GM12891 (cell line): ENCODE results near the gene MRPL27.
"Not testable (repeated sequence)": the region's sequence is repeated elsewhere in the genome, so short reads cannot be mapped to it uniquely, and the experiment has no call there.

ENCODE experiments used
- POLR2A ChIP-seq: IDR thresholded peaks from 2 replicates; pipeline ENCODE4 v1.6.1; 2011; ENCODE audit warnings: low read depth, low read length, control low read depth
- POLR2AphosphoS5 ChIP-seq: IDR thresholded peaks from 2 replicates; pipeline ENCODE4 v1.6.1; 2011; ENCODE audit warnings: low read depth, low read length, control low read depth
- SPI1 ChIP-seq: IDR thresholded peaks from 2 replicates; pipeline ENCODE4 v1.6.1; 2011; ENCODE audit warnings: low read depth, low read length, control low read depth
- TAF1 ChIP-seq: IDR thresholded peaks from 2 replicates; pipeline ENCODE4 v1.6.1; 2011; ENCODE audit warnings: low read depth, low read length, control low read depth

- not testable (repeated sequence) for TF ChIP-seq POLR2A, POLR2AphosphoS5, TAF1, SPI1
Observed at GRCh38 chr17:50398672-50399071, 25.7 kb upstream of the MRPL27 start.
